Gastroesophageal sphincter (tissue), 4 donors: ENCODE measurements around the gene ZFAND4. TPM values are rescaled to one million over a fixed set of nuclear protein-coding genes. Genes with fewer than 3 reads are reported as not detected.

Experiments used
- ATAC-seq: fragments of 150-250 bp; one replicate; pipeline ENCODE4 v1.9.1; 2016; ENCODE audit warnings: mild to moderate bottlenecking, moderate library complexity
- H3K27ac ChIP-seq, 4 donors: fragments of 200-600 bp; sonication (generic) in 3 of 4; 1 replicate in 3 of 4; 2 replicates in 1 of 4; pipeline ENCODE4 v1.5.1; 2016 to 2019
- H3K27me3 ChIP-seq: fragments of 200-600 bp; sonication (generic); one replicate; pipeline ENCODE4 v1.5.1; 2019
- H3K36me3 ChIP-seq, 2 donors: fragments of 200-600 bp; sonication (generic); one replicate each; pipeline ENCODE4 v1.5.1; 2019; ENCODE audit warnings: control low read depth in 1 of 2
- H3K4me1 ChIP-seq, 3 donors: fragments of 200-600 bp; sonication (generic); 1 replicate in 2 of 3; 2 replicates in 1 of 3; pipeline ENCODE4 v1.5.1; 2016 to 2019; ENCODE audit warnings: control low read depth in 2 of 3
- H3K4me3 ChIP-seq, 2 donors: fragments of 200-600 bp; sonication (generic); one replicate each; pipeline ENCODE4 v1.5.1; 2019; ENCODE audit warnings: mild to moderate bottlenecking in 1 of 2, moderate library complexity in 1 of 2
- H3K9me3 ChIP-seq, 3 donors: fragments of 200-600 bp; sonication (generic); one replicate each; pipeline ENCODE4 v1.5.1; 2017 to 2019; ENCODE audit warnings: control low read depth in 2 of 3
- CTCF ChIP-seq, 4 experiments: fragments of 200-600 bp in 2 of 4; fragments of 450-650 bp in 2 of 4; sonication (generic) in 1 of 4; IDR thresholded peaks; one replicate each; pipeline ENCODE4 v1.5.1; 2017 to 2019; ENCODE audit warnings: antibody characterized with exemption in 4 of 4, mild to moderate bottlenecking in 2 of 4, moderate library complexity in 2 of 4
- EP300 ChIP-seq: sonication (generic); formaldehyde crosslinking; IDR thresholded peaks from one replicate; pipeline ENCODE4 v1.6.1; 2017; ENCODE audit warnings: antibody characterized with exemption, mild to moderate bottlenecking
- POLR2A ChIP-seq, 2 donors: fragments of 450-650 bp; IDR thresholded peaks; one replicate each; pipeline ENCODE4 v1.6.1; 2017; ENCODE audit warnings: antibody characterized with exemption in 2 of 2, mild to moderate bottlenecking in 2 of 2, moderate library complexity in 1 of 2
- POLR2AphosphoS5 ChIP-seq: sonication (generic); formaldehyde crosslinking; IDR thresholded peaks from one replicate; pipeline ENCODE4 v1.6.1; 2017; ENCODE audit warnings: antibody characterized with exemption
- WGBS, 2 donors: methylation state at CpG; one replicate each; pipeline ENCODE4 v1.1.5; 2018; ENCODE audit warnings: low coverage in 1 of 2; 5-methylcytosine and 5-hydroxymethylcytosine counted together
- total RNA-seq, 4 donors: library from RNA; depleted of rRNA; stranded (reverse); fragments of >200 nt; gene quantifications; one replicate each; pipeline ENCODE4 v1.1.0, GENCODE V29; 2016

ZFAND4 gene
- total RNA-seq, 4 donors from 2014 or later, result 13.7 to 20.0 (median 16.1) TPM

DNA sequence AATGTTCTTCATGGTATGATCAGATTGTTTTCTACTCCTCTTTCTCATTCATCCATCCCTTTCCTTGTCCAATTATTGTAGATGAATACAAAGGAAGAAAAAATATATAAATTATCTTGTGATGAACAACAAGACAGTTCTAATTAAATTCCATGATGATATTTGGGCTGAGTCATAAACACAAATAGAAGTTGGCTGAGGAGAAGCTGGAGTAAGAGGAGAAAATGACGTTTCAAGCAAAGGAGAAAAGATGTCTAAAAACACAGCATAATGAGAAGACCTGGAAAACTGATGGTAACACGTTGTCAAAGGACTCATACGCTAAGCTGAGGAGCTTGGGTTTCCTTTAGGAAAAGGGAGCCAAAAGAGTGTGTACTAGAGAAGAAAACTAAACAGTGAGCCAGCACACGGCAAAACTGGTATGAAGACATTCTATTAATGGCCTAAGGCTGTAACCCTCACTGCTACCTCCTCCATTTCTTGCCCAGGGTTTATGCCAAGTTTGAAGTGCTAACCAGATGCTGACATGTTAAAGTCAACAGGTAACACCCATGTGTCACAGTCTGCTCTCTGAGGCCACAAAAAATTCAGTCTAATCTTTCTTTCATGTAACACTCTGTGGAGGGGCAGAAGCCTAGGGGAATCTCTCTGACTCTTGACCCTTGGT, 26.1 kb downstream of the ZFAND4 start:
- Histone ChIP-seq H3K4me1 (no peaks in the 10 kb centered on the region), H3K27me3 (no peaks in the 10 kb centered on the region), H3K4me3 (no peak overlapping the region), H3K27ac (no peak overlapping the region), H3K9me3 (no peaks in the 10 kb centered on the region), H3K36me3 (peaks cover 2 to 66% of the 10 kb centered on the region in 2 donors)
- 81 to 87% methylated on average over 4 of the region's 4 CpGs for WGBS, 2 donors
- ATAC-seq, result no peak
- TF ChIP-seq POLR2AphosphoS5 (no peak), EP300 (no peak), POLR2A (IDR thresholded peaks at IDR 0.05) (no peak), CTCF (IDR thresholded peaks at IDR 0.05) (no peak)

DNA sequence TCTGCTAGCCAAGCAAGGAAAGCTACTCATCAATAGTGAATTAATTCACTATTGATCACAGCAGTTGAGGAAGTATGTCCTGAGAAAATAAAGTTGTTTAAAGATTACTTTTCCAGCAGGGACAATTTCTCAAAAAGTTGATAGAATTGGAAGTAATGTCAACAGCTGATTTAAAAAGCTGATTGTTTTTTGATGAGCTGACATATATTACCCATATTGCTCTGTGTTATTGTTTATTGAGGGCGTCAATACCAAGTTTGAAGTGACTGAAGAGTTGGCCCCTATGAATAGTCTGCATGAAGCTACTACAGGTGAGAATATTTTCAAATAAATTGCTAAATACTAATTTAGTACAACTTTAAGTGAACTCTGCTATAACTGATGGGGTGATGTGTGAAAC, 28.0 kb downstream of the ZFAND4 start:
- no peaks in the 10 kb centered on the region for H3K9me3 ChIP-seq
- ATAC-seq, result no peak
- 100% methylated on average over 1 of the region's 1 CpG for WGBS, 2 donors

DNA sequence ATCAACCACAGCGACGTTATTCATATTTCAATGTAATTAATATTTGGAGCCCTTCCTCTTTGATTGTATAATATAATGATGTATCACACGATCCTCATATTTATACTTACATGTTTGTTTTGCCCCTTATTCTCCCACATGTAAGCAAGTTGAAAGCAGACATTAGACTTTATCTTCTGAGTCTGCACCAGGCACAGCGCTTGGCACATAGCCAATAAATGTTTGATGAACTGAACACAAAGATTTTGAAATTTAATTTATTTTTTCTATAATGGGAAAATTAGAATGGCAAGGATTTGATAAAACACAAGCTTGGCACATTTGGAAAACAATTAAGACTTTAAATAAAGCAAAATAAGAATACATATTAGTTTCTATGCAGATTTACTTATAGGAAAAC, 31.6 kb downstream of the ZFAND4 start:
- no peak for TF ChIP-seq POLR2A (IDR thresholded peaks at IDR 0.05)
- no peak for TF ChIP-seq POLR2AphosphoS5
- no peak for TF ChIP-seq EP300
- no peak for TF ChIP-seq CTCF (IDR thresholded peaks at IDR 0.05)
- 81 to 82% methylated on average over 3 to 4 of the region's 4 CpGs for WGBS, 2 donors
- Histone ChIP-seq H3K4me1 (no peaks in the 10 kb centered on the region), H3K27me3 (no peaks in the 10 kb centered on the region), H3K4me3 (no peak overlapping the region), H3K36me3 (peaks cover 0 to 61% of the 10 kb centered on the region in 2 donors), H3K9me3 (no peaks in the 10 kb centered on the region), H3K27ac (no peak overlapping the region)
- ATAC-seq, result no peak

More for the DNA sequence above, 28.0 kb downstream of the ZFAND4 start:
- no peaks in the 10 kb centered on the region for H3K4me1 ChIP-seq
- no peak for TF ChIP-seq CTCF (IDR thresholded peaks at IDR 0.05)
- no peak for TF ChIP-seq POLR2AphosphoS5
- no peak for TF ChIP-seq EP300
- TF ChIP-seq POLR2A (IDR thresholded peaks at IDR 0.05), result no peak
- H3K27me3 ChIP-seq, result no peaks in the 10 kb centered on the region
- H3K36me3 ChIP-seq, result peaks cover 2 to 72% of the 10 kb centered on the region in 2 donors
- no peak overlapping the region for H3K4me3 ChIP-seq
- no peak overlapping the region for H3K27ac ChIP-seq

DNA sequence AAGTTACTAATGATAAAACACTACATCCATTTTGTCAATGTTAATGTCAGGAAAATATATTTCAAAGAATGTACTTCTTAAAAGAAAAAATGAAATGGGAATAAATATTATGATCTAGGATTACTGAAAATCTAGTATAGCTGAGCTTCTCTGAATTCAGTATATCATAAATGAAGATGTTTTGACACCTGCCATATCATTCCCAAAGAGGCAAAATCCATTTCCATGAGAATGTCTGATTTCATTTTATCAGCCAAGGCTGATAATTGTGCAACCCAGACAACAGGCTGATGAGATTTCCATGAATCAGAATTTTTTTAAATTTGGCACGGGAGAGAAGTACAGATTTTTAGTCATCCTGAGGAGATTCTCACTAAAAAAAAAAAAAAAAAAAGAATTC, 32.5 kb downstream of the ZFAND4 start:
- Histone ChIP-seq H3K4me3 (no peak overlapping the region), H3K4me1 (no peaks in the 10 kb centered on the region), H3K36me3 (peaks cover 0 to 55% of the 10 kb centered on the region in 2 donors), H3K9me3 (no peaks in the 10 kb centered on the region), H3K27ac (no peak overlapping the region), H3K27me3 (no peaks in the 10 kb centered on the region)
- TF ChIP-seq POLR2A (IDR thresholded peaks at IDR 0.05), result no peak
- no peak for TF ChIP-seq POLR2AphosphoS5
- no peak for TF ChIP-seq EP300
- TF ChIP-seq CTCF (IDR thresholded peaks at IDR 0.05), result no peak
- ATAC-seq, result no peak
- 92 to 100% methylated on average over 1 of the region's 1 CpG for WGBS, 2 donors

DNA sequence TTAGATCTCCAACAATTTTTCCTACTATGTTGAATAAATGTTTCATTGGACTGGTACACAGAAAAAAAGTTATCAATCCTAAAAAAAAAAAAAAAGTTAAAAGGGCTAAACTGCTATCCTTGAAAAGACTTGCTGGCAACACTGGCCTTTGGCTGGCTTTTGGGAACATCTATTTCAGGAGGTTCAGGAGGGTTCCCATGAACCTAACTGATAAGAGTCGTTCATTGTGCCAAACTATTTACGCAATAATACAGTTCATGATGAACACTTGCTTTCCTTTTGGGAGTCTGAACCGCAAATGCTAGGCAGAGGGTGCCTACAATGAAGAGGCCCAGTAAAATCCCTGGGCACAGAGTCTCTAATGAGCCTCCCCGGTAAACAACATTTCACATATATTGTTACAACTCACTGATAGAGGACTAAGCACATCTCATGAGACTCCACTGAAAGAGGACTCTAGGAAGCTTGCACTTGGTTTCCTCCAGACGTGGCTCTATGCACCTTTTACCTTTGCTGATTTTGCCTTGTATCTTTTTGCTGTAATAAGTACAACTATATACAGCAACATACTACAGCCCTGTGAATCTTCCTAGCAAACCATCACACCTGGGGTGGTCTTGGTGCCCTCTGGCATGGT, 45.0 kb downstream of the ZFAND4 start:
- H3K27ac ChIP-seq, result no peak overlapping the region
- 82 to 86% methylated on average over 4 to 5 of the region's 5 CpGs for WGBS, 2 donors
- TF ChIP-seq POLR2AphosphoS5 (no peak), POLR2A (IDR thresholded peaks at IDR 0.05) (no peak), EP300 (no peak), CTCF (IDR thresholded peaks at IDR 0.05) (no peak)
- H3K36me3 ChIP-seq, result peaks cover 0 to 40% of the 10 kb centered on the region in 2 donors
- ATAC-seq, result no peak
- no peak overlapping the region for H3K4me3 ChIP-seq
- H3K4me1 ChIP-seq, result no peaks in the 10 kb centered on the region
- H3K27me3 ChIP-seq, result no peaks in the 10 kb centered on the region
- H3K9me3 ChIP-seq, result no peaks in the 10 kb centered on the region
